Head of caudate nucleus (tissue), 42 donors: ENCODE results near the gene PRKN.
A peak's percentile ranks its signal among the peaks of the same experiment; 100 is the strongest.

Experiments
- DNase-seq, 42 donors: peaks; one replicate each; pipeline versions ENCODE4 v3.0.0 to v3.0.0-alpha.2; 2020 to 2021; ENCODE audit warnings: mixed read lengths in 7 of 42
- intact Hi-C: fragments of 100-400 bp; cut with DNase I; formaldehyde crosslinking; loops from one replicate; pipeline ENCODE4 v1.15.0; 2022

PRKN gene

DNA sequence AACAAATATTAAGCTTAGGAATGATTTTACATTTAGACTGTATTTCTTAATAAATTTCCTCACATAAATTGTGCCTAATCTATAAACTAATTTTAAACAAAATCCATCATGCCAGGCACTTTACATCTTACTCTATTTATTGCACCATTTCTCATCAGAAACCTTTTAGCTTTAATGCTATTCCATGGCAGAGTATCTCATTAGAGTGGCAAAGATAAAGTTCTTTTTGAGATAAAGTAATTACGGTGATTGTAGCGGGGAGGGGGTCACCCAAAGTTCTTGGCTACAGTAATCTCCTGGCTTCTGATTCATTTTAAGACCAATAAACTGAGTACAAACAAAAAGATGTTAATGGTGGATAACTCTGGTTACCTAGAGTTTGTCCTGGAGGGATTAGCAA lies 532.1 kb downstream of the PRKN start:
- intact Hi-C loops, result no loop called here

DNA sequence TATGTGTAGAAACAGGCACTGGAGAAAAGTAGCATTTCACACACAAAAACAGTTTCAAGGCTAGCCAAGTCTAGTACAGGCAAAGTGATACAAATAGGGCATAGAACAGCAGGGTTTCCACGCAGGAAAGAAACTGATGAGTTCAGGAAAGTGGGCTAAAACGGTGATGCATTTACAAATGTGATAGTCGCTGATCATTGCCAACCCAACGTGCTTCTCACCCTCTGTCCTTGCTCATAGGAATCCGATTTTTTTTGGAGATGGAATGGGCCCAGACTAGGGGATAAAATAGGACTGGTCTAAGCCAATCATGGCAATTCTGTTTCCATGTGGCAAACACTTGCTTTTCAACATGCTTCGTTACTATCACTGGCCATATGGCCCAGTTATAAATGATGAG lies 536.6 kb downstream of the PRKN start:
- no peak for DNase-seq
- intact Hi-C loops, result no loop called here

More for the DNA sequence above, 532.1 kb downstream of the PRKN start:
- no peak for DNase-seq

- intact Hi-C loops, result no loop called here
- no peak for DNase-seq
Measured at GRCh38 chr6:162187168-162187935, 540.2 kb downstream of the PRKN start.

DNA sequence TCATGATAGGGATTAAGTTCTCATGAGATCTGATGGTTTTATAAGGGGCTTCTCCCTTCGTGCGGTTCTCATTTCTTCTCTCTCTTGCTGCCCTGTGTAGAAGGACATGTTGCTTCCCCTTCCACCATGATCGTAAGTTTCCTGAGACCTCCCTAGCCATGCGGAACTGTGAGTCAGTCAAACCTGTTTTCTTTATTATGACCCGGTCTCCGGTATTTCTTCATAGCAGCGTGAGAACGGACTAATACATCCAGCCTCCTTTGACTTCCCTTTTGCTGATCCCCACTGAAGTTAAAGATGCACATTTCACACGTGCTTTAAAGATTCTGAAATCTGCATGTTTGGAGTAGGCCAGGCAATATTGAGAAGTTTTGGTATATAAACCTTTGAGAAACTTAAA lies 543.1 kb downstream of the PRKN start:
- intact Hi-C loops, result no loop called here
- DNase-seq, result no peak

- intact Hi-C loops, result no loop called here
- no peak for DNase-seq
Measured at GRCh38 chr6:162181741-162182401, 545.7 kb downstream of the PRKN start.

DNA sequence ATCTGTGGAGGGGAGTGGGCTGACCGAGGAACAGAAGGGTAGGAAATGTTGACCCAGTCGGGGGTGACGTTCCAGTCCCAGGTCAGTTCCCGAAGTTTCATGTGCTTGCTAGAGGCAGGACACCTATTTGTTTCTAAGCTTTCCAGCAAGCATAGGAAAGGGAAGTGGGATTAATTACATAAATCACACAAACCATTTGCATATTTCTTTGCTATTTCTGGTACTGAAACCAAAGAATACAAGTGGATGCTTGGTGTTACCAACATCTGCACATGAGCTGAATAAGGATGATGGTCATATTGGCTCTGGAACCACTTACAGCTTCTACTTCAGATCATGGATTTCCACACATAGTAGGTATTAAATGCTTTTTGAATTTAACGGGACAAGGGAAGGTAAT lies 546.5 kb downstream of the PRKN start:
- intact Hi-C loops, result no loop called here
- DNase-seq, result no peak

DNA sequence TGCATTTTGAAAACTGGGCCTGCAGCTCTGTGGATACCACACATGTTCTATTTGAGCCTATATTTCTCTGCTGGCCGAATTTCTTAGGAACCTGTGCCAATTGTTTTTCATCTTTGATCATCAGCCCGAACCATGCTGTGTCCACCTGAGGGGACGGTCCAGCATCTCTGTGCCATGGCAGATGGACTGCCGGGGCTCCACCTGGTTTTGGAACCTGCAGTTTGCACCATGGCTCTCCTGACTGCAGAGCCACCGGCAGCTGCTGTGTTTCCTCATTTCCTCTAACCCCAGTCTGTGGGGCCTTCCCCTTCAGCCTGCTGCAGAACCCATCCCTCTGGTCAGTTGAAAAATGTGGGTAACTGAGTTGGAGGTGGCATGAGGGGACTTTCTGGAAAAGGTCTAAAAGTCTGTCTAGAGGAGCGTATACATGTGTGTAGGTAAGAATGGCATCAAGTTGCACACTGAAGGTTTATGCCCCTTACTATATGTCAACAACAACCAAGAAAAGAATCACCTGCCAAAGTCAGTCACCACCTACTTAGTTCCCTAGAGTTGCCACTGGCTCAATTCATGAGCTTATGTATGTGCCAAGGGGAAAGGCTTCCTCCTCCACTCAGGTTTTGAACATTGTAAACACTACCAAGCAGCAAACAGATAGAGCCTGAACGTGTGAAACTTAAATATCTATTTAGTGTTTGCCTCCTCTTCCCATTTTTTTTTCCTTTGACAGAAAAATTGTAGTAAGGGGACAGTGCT lies 548.2 kb downstream of the PRKN start:
- intact Hi-C loops, result no loop called here
- no peak for DNase-seq

GRCh38 chr6:162178666-162179065 lies 548.9 kb downstream of the PRKN start:
- no peak for DNase-seq
- intact Hi-C loops, result no loop called here

- DNase-seq, result no peak
- intact Hi-C loops, result no loop called here
Measured at GRCh38 chr6:162178266-162178665, 549.3 kb downstream of the PRKN start.

- peak in 40 of 42 donors; percentile 13 to 82 (median 57) for DNase-seq
- intact Hi-C loops, result no loop called here
Measured at GRCh38 chr6:162177746-162178145, 549.8 kb downstream of the PRKN start.

GRCh38 chr6:162173466-162173865 lies 554.1 kb downstream of the PRKN start:
- no peak for DNase-seq
- intact Hi-C loops, result no loop called here

DNA sequence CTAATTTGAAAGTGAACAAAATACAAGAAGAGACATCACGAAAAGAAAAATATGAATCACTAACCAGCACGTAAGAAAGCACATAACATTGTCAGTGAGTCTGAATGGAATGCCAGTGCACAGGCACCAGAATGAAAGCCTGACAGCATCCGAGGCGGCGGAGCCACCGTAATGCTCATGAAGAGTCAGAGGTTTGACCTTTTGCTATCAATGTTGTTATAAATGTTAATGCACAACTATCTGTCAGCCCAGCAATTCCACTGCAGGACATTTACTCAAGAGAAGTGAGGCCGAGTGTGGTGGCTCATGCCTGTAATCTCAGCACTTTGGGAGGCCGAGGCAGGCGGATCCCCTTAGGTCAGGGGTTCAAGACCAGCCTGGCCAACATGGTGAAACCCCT lies 562.1 kb downstream of the PRKN start:
- DNase-seq, result no peak
- intact Hi-C loops, result no loop called here

DNA sequence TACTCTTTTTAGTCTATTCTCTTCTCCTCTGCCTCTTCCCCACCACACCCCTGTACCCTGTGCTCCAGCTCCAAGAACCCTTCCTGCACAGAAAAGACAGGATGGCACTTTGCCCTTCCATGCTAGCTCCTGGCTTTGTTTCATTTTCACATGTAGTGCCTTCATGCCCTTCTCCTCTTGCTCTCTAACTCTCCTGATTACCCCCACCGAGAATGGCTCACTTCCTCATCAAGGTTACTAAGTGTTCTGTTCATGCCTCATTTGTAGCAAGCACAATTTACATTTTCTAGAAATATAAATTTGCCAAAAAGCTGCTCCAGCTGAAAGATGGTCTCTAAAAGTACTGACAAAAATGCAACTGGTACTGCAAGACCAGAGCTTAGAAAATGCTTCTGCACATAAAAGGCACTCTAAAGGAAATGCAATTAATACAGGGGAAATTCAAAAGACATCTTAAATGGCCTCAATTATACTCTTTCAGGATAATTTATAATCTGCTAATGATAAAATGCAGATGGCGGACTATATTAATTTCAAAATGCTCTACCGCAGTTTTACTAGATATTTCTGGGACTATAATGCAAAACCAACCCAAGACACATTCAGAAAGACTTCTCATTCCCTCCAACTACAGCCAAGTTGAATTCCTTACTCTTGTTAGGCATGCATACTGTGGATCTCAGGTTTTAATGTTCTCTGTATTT lies 570.2 kb downstream of the PRKN start:
- intact Hi-C loops, result no loop called here
- DNase-seq, result peak in 1 of 42 donors; percentile 9

DNA sequence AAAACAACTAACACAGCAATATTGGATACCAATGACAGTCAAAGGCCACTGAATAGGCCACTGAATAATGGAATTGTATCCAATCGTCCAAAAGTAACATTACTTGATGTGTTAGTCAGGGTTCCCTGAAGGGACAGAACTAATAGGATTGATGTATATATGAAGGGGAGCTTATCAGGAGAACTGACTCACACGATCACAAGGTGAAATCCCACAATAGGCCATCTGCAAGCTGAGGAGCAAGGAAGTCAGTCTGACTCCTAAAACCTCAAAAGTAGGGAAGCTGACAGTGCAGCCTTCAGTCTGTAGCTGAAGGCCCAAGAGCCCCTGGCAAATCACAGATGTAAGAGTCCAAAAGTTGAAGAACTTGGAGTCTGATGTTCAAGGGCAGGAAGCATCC lies 571.4 kb downstream of the PRKN start:
- no peak for DNase-seq
- intact Hi-C loops, result no loop called here

DNA sequence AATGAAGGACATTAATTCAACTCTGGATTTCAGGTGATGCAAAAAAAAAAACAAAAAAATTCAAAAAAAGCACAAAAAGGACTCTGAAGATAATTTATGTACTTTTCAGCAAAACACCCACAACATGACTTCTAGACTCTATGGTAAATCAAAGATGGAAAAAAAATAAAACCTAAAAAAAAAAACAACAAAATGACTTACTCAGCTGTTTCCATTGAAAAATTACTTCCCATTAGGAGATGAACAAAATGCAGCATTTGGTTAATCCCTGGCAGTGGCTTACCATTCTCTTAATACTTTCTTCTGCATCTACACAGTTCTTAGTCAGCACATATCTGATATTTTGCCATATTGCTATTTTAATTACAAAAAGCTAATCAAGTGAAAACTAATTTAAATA lies 572.6 kb downstream of the PRKN start:
- intact Hi-C loops, result no loop called here
- no peak for DNase-seq

GRCh38 chr6:162154001-162154400 lies 573.6 kb downstream of the PRKN start:
- intact Hi-C loops, result no loop called here
- peak in 1 of 42 donors; percentile 17 for DNase-seq

DNA sequence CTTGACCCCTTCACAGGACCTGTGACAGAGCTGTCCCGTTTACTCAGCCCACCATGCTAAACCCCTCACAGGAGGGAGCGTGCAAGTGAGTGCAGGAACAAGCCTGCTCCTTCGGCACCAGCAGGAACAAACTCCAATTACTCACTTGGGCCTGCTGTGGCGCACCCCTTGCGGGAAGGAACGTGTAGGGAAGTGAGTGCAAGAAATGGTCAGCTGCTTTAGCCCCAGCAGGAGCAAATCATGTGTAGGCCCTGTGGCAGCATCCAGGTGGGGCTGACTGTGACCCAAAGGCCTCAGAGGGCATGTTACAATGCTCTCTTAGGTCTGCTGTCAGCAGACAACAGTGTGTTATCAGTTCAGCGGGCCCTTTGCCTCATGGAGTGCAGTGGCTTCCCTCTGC lies 574.4 kb downstream of the PRKN start:
- DNase-seq, result no peak
- intact Hi-C loops, result no loop called here

DNA sequence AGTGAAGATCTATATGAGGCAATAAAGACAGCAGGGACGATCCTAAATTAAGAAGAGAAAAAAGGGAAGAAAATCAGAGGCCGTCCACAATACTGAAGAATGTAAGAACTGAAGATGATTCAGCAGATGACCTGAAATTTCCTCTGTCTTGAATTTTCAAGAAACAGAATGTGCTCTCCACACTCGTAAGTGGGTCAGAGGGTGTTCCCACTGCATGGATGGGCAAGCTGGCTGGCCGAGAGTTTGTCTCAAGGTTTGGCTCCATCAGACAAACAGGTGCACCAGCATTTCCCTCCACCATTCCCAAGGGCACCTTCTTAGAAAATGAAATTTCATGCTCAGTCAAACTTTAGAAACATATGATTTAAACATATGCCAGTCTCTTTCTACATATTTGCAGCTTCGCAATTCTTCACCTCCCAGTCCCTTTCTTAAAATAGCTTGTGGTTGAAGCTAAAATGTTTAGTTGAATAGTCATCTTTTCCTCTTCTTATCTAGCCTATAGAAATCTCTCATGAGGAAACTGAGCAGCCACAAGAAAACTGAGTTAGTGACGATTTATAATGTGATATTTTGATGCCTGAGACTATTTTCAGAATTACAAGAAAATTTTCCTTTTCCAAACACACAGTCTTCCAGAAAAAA lies 576.4 kb downstream of the PRKN start:
- DNase-seq, result no peak
- intact Hi-C loops, result no loop called here

- intact Hi-C loops, result no loop called here
- DNase-seq, result no peak
Measured at GRCh38 chr6:162150295-162150694, 577.3 kb downstream of the PRKN start.
